HG02610 (cell line): ENCODE data around the gene CDH13.

Experiments
- ATAC-seq: cut with Tn5 transposase; IDR thresholded peaks from one replicate; pipeline ENCODE4 v1.9.1; 2021; ENCODE audit warnings: mild to moderate bottlenecking, moderate library complexity; ENCODE audit not compliant: unreplicated experiment

CDH13 gene

DNA sequence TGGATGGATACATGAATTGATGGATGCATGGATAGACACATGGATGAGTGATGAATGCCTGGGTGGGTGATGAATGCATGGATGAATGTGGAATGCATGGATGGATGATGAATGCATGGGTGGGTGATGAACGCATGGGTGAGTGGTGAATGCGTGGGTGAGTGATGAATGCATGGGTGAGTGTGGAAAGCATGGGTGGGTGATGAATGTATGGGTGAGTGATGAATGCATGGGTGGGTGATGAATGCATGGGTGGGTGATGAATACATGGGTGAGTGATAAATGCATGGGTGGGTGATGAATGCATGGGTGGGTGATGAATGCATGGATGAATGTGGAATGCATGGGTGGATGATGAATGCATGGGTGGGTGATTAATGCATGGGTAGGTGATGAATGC is 1097.1 kb downstream of the CDH13 start:
- ATAC-seq: no peak

DNA sequence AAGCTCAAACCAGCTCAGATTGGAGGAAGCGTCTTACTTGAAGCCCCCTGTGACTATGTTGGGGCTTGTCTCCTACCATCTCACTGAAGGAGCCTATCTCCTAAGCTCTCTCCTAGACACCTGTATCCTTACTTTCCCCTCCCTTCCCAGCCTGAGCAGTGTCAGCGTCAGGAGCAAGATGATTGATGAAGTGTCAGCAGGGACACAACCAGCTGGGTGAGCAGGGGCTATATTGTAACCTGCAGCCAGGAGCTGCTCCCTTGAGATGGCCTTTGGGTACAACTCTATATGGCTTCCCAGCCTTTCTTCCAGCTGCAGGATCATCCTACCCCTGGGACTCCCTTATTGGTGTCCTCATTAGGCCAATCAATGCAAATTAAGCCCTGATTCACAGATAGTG is 1097.8 kb downstream of the CDH13 start:
- no peak for ATAC-seq

DNA sequence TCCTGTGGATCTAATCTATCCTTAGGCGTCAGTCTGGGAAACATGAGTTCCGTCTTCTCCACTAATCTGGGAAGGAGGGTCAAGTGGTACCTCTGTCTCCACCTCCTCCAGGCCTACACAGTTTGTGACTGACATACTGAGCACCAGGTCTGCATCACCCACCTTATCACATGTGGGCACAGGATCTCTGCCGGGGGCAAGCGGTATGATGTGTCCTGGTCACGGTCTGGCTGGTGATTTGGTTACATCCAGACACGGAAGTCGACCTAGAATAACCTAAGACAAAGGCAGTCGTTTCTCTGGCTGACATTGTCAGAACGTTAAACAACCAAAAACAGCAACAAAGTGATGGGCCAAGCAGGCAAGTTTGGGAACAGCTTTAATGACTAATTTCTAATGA is 1098.5 kb downstream of the CDH13 start:
- no peak for ATAC-seq

DNA sequence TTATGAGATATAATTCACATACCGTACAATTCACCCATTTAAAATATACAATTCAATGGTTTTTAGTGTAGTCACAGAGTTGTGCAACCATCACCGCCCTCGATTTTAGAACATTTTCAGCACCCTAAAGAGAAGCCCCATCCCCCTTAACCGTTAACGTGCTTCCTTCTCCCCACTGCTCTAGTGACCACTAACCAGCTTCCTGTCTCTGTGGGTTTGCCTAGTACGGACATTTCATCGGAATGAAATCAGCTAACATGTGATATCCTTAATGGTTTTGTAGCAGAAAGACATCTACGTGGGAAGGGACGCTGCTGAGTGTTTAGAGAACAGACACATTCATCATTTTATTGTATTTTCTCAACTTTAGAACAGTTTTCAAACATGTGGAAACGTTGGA is 1100.2 kb downstream of the CDH13 start:
- no peak for ATAC-seq

DNA sequence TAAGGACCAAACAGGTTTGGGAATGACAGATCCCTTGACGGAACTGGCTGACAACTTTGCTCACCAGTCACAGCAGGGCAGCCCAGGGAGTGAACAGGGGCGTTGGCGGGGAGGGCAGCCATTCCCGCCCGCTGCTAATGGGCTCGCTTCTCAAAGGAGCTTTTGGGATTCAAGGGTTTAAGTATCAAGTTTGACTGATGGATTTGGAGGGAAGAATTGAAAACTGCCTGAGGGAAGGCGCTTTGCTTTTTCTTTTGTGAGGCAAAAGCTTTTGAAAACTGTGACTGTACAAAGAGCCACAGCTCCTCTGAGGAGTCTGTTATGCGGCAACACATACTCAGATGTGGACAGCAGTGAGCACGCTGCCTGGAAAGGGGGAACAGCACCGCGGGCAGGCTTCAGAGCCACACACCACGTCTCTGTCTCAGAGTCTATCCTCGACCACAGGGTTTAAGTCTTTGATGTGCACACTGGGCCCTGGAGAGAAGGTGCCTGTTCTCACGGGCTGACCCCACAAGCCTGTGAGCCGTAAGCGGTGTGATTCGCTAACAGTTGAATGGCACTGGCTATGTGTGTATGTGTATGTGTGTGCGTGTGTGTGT is 1101.1 kb downstream of the CDH13 start:
- no peak for ATAC-seq

DNA sequence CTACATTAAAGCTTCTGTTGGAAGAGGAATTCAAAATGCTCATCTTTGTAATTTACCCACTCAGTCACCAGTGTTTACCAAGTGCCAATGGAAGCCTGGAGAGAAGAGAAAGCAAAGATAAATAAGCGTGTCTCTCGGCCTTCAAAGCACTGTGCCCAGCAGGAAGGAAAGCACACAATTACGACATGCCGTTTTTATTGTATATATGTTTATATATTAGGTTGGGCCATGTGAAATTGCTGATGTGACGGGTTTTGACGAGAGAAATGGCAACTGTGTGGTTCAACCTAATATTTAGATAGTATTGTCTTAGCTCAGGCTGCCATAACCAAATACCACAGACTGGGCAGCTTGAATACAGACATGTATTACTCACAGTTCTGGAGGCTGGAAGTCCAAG is 1101.7 kb downstream of the CDH13 start:
- no peak for ATAC-seq

DNA sequence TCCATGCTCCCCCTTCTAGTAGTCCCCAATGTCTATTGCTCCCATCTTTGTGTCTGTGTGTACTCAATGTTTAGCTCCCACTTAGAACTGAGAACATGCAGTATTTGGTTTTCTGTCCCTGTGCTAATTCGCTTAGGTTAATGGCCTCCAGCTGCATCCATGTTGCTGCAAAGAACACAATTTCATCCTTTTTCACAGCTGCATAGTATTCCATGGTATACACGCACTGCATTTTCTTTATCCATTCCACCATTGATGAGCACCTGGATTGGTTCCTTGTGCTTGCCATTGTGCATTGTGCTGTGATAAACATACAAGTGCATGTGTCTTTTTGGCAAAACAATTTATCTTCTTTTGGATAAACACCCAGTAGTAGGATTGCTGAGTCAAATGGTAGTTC is 1104.0 kb downstream of the CDH13 start:
- no peak for ATAC-seq

DNA sequence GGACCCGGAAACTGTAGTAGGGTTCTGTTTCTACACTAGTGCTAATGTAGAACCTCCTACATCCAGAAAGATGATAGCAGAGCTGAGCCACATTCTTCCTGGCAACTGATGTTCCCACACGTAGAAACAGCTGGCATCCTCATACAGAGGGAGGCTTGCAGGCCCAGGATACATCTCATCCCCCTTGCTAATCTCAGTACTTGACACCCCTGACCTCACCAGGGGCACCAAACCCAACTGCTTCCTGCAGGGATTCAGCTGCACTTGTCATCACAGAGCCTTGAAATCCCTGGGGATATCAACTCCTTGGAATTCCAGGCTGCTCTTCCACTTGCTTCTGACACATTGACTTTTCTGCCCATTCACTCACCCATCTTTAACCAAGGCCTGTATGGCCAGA is 1105.8 kb downstream of the CDH13 start:
- no peak for ATAC-seq

DNA sequence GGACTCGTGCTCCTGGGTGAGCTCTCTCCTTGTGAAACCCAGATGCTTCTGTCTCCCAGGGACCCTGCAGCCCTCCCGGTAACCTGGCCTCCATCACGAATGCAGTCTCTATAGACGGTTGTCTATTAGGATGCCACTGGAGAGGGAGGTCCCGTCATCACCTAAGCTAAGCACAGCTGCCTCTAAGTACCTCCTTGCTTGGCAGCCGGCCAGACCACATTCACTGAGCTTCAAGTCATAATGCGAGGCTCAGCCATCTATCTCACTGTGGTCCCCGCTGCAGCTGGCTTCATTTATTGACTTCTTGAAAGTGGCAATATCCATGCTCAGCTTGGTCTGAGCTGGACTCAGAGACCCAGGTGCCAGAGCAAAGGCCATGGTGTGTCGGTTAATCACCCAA is 1106.5 kb downstream of the CDH13 start:
- ATAC-seq: no peak

DNA sequence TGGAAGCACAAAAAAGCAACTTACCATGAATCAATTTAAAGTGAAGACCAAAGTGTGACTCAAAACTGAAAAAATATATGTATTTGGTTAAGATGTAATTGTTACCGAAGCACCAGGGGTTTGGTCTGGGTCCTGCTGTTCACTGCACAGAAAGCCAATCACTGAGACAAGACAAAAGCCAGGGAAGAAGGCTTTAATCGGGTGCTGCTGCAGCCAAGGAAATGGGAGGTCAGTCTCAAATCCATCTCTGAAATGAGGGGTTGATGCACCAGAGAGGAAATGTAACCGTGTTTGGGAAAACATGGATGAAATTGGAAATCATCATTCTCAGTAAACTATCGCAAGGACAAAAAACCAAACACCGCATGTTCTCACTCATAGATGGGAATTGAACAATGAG is 1107.4 kb downstream of the CDH13 start:
- no peak for ATAC-seq

DNA sequence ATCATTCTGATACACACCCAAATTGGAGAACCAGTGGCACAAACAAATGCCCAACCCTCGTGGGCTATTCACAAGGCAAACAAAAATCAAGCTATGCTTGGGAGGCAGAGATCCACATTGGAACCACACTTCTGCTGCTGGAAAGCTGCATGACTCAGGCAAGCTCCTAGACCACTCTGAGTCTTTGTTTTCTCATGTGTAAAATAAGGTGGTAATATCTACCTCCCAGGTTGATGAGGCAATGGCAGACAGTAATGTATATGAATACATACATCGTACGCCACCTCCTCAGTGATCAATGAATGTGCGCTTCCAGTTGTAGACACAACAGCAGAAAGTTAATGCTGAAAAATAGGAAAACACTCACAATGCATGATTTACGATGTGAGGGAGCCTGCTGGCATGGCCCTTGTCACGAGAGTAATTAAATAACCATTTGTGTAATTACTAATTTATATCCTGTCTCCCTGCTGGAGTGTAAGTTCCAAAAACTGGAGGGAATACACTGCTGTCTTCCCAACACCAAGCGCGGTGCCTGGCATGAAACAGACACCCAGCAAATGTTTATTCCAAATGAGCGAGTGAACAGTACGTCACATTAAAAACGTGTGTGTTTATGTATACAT is 1111.1 kb downstream of the CDH13 start:
- ATAC-seq: no peak

DNA sequence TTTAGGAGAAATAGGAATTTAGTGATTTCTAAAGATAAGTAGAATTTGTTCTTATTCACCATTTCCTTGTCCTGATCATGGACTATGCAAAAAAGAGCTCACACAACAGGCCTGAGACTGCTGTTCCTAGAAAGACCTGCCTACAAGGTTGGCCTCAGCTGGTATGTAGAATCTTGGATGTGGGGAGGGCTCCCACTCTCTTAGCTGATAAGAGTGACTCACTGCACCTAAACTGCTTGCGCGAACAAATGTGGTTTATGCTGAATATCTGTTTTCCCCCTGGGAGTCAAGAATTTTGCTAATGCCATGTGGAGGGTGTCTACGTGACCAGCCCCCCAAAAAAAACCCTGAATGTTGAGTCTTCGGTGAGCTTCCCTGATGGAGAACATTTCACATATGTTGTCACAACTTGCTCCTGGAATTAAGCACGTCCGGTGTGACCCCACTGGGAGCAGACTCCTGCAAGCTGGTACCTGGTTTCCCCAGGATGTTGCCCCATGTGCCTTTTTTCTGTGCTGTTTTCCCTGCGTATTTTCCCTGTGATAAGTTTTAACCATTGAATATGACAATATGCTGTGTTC is 1112.2 kb downstream of the CDH13 start:
- no peak for ATAC-seq

DNA sequence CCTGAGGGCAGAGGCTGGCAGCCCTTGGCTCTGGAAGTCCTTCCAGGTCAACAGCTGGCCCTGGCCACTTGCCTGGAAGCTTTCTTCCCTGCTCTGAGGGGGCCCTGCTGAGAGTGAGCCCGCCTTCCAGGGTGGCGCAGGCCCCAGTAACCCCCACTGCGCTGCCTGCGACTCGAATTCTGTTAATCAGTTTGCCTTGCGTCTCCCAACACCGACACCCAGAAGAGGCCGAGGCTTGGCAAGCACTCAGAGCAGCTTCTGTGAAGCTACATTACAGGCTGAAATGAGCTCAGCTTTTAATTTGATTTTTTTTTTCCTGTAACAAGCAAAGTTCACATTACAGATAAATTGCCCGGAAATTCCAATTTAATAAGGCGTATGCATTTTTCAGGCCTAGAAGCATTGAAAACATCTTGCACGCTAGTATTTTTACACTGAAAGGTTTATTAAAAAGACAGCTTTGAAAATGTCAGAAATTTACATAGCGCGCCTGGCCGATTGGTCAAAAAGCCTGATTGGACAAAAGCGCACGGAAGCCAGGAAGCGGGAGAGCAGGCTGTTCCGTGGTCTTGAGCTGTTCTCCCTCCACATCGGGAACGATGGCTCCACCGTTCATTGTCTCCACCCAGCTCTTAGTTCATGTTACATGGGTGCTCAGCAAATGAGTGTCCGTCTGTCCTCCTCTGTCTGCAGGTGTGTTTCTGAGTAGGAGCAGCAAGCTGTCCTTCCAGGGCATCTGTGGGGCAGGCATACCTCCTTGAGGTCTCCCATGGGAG is 1115.5 kb downstream of the CDH13 start:
- ATAC-seq: no peak

DNA sequence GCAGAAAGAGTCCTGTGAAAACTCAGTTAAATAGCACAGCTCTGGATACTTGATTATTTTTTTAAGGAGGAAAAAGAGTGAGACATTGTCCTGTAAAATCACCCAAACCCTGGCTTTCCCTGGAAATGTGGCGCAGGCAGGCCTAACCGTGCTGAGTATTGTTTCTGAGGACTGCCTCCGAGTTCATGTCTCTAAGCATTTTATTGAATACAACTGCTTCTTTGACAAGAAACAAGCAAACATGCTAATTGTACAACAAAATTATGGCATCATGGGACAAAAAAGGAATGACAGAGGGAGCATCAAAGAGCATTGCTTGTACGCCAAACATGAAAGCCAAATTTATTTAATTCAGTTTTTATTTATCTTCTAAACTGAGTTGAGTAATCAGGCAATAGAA is 1116.5 kb downstream of the CDH13 start:
- ATAC-seq: no peak

DNA sequence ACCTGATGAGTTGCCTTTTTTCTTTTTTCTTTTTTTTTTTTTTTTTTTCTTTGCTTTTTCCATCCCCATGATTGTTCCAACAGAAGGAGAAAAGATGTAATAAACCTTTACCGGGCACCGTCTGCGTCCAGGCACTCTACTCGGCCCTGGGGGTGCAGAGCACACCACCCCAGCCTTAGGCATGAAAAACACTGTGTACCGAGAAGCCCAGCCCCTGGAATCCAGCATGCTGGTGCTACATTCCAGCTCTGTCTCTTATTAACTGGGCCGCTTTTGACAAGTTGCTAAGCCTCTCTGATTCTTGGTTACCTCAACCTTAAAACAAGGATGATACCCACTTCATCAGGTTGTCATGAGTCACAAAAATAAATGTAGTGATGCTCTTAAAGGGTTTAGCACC is 1117.0 kb downstream of the CDH13 start:
- ATAC-seq: no peak

DNA sequence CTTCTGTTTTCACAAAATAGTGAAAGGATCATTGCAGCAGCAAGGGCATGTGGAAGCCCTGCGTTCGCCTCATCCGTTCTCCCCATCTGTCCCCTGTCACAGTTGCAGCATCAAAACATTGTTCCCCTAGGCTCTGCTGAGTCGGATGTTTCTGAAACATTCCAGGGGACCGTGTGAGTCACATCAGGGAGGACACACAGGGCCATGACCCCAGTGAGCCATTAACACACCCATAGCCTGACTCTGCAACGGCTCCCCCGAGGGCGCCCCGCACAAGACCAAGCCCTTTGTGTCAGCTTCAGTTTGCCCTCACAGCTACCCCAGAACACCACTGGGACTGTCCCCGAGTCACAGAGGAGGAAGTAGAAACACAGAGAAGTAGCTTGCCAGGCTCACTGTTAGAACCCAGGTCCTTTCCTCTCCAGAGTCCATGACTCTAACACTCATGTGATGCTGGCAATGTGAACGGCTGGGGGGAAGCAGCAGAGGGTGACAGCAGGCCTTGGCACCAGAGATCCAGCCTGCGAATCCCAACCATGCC is 1117.7 kb downstream of the CDH13 start:
- ATAC-seq: no peak

DNA sequence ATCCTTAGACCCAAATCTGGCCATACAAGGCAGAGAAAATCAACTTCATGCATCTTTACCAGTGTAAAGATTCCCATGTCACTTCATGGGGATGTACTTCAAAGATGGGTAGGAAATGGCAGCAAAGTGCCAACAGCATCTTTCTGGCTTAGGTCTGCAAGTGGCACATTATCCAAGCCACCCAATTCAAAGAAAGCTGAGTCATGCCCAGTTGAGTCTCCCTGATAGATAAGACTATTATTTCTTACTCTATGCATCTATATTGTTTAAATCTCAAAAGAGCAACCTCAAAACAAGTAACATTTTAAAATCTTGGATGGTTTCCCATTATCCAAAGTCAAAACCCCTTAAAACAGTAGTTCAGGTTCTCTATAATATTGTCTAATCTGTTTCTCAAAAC is 1119.8 kb downstream of the CDH13 start:
- ATAC-seq: no peak

DNA sequence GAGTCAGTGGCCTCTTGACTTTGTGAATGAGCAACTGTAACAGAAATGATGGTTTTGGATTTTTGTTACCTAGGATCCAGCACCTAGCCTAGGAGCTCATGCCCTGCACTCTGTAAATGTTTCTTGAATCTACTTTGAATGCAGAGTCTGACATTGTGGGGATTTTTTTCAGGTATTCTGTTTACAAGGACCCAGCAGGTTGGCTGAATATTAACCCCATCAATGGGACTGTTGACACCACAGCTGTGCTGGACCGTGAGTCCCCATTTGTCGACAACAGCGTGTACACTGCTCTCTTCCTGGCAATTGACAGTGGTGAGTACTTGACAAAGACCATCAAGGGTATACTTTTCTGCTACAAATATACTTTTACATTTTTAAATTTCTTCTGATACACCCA is 1121.2 kb downstream of the CDH13 start:
- ATAC-seq: no peak

DNA sequence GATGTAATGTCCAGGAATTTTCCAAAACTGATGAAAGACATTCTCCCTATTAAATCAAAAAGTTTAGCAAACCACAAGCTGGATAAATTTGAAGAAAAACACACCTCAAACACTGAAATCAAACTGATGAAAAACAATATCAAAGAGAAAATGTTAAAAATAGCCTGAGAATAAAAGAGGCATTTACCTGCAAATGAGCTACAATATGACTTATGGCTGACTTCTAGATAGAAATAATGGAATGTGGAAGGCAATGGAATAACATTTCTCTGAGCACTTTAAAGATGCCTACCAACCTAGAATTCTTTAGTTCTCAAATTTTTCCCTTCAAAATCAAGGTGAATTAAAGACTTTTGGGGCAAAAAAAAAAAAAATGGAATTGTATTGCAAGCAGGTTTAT is 1128.6 kb downstream of the CDH13 start:
- ATAC-seq: no peak

DNA sequence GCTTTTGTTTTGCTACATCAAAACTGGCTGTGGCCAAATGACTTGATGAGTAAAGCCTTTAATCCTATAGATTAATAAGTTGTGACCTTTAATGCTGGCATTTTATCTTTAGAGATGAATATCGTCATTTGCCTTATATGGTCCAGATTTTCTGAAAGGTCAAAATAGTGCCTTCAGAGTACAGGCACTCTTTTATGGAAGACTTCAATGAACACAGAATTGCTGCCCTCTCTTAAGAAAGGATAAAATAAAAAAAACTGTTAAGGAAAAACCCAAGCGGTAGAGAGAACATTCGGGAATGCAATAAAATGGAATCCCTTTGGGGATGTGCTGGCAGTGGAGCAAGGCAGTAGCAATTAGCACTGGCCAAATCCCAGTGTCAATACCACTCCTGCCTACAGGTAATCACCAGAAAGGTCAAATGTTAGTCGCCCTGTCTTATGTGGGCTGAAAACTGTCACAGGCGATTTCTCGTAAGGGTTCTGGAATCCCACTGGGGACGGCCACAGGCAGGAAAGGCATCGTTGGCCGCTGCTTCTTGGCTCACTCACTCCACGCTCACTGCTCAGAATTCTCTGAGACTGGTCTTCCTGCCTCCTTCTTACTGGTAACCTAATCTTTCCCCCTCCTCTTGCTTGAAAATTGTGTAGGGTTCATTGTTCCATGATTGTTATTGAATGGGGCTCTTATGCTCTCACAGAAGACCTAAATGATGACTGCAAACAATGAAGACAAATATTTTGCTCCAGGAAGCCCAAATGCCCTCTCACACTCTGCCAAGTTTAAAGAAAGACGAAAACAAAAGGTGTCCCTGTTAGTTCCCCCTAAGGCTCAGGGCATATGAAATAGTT is 1135.6 kb downstream of the CDH13 start:
- ATAC-seq: no peak

DNA sequence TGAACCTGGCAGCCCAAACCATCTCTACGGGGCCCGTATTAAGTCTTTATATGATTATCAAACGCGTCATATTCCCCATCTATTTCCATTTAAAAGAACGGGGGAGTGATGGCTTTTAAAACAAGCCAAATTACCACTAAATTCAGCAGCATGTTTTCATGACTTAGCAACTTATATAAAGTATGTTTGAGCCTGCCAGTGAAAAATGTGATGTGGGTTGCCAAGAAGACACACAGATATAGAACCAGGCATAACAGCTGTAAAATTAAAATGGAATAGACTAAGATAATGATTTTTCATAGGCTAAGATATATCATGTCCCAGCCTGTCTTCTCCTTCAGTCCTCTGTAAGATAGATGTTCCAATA is 1136.2 kb downstream of the CDH13 start:
- ATAC-seq: no peak
